ENCODE results near the gene CCL27. TPM values are rescaled to one million over a fixed set of nuclear protein-coding genes. Genes with fewer than 3 reads are reported as not detected.

The CCL27 gene
- 0.14 and 0.59 TPM in 2 replicates for total RNA-seq

DNA sequence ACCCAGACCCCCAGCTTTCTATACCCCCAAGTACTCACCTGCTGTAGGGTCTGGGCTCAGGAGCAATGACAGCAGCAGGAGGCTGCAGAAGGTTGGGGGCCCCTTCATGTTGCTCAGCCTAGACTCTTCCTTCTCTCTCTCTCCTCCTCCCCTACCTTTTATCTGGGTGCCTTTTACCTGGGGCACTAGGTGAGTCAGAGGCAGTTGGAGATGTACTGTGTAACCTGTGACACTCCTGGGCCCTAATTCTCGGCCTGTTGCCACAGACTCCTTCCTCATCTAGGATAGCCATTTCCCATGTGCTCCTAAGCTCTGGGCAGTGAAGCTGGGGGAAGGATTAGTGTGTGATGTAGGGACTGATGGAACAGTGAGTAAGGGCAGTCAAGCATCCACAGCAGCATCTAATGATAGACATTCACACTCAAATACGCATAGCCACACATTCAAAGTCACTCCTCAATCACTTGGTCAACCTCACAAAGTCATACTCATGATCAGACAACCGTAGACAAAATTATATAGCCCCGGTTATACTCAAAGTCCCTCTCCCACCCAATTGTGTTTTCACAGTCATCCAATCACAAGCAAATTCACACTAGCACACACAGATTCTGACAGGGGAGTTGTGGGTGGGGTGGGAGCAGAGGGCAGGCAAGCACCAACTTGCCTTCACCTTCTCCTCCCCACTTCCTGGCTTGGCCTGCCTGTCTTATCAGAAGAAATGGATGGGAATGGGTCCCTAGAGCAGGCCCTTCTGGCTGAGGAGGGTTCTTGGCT lies at the start of gene CCL27:
CCL27 (minus strand) TSS at position 132 of the 777 bp plus-strand sequence; CDS start at position 108, 24 bp downstream.

DNA sequence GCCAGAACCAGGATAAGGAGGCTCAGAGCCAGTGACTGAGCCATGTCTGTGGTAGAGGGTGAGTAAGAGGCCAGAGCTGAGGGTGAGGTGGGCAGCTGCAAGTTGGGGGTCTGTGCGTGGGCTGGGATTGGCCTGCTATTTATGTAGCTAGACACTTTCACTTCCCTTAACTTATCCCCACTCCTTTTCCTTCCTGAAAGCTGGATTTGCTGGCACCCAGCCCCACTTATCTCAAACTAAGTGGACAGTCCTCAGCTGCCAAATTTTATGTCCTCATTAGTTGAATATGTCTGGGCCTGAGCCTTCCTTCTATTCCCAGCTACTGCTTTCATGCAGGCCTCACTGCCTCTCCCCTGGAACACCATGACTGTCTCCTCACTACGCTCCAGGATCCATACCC lies 47.6 kb upstream of the CCL27 start, which contains the start of gene CCL21:
CCL21 (minus strand) TSS at position 114 of the 400 bp plus-strand sequence; CDS start at position 44, 70 bp downstream.

DNA sequence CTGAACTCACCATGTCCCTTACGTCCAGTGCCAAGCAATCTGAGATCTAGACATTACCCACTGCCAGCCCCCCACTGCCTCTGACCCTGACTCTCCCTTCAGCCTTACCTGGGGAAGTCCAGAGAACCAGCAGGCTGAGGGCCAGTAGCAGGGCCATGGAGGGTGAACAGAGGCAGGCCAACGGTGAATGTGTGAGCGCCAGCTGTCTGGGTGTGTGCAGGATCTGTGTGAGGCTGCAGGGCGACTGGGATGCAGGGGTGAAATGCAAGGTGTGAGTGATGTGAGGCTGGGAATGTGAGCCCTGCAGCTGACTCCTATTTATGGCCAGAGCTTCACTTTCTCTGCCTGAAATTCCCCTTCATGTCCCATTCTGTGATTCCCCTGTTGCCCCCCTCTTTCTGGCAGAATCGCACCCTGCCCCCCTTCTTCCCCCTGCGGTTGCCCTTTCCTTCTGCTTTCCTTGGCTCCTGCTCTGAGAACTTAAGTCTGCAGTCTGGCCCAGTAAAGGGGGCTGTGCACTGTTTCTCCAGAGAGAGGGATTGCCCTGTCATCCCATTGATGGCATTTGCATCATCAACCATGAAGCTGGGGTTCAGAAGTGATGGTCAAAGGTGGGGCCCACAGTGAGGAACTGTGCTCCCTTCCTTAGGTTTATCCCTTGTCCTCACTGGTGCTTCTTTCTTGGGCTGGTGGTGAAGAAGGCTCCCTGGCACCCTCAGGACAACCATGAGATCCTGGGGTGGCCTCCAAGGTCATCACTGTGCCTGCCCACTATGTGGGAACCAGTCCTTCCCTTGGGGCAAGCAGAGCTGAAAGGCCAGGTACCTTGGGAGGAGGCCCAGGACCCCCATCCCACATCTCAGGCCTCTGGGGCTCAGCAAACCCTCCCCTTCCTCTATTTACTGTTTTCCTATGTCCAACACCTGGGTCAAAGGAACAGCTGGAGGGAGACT lies 28.8 kb upstream of the CCL27 start, which contains the start of gene CCL19:
CCL19 (minus strand) TSS at position 294 of the 953 bp plus-strand sequence; CDS start at position 157, 137 bp downstream.

GRCh38 chr9:34651876-34652601 lies 10.4 kb downstream of the CCL27 start, which contains the start of gene IL11RA:
TSS of gene IL11RA (plus strand) at chr9:34652185. CDS start at chr9:34655218, 3,033 bp downstream.

DNA sequence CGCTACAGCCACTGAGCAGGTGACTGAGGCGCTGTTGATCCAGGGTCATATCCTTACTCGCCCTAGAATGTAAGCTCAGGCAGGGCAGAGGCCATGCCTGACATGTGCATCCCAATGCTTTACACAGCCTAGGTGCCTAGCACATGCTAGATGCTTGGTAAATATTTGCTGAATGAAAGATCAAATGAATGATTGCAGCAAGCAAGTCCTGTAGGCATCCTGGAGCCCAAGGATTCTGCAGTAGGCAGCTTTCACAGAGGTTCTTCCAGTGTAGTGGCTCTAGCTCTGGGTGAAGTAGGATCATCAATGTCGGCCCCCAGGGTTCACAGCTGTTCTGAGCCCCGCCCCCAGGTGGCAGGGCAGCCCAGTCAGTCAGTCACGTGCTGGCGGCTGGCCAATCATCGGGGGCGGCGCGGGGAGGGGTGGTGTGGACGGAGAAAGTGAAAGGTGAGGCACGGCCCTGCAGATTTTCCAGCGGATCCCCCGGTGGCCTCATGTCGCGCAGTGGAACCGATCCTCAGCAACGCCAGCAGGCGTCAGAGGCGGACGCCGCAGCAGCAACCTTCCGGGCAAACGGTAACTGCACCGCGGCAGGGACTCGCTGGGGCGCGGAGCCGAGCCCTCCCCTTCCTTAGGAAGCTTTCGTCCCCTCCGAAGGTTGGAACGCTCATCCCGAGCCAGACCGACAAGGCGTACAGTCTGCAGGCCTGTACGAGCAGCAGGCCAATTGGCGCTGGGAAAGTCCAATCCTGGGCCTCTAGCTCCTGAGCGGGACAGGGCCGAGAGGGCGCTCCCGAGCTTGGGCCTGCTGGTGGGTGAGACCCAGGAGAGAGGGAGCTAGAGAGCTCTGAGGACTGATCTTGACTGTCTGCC lies 16.0 kb downstream of the CCL27 start, which contains the start of gene GALT:
GALT (plus strand) TSS at position 465 of the 873 bp plus-strand sequence; CDS start at position 495, 30 bp downstream.

DNA sequence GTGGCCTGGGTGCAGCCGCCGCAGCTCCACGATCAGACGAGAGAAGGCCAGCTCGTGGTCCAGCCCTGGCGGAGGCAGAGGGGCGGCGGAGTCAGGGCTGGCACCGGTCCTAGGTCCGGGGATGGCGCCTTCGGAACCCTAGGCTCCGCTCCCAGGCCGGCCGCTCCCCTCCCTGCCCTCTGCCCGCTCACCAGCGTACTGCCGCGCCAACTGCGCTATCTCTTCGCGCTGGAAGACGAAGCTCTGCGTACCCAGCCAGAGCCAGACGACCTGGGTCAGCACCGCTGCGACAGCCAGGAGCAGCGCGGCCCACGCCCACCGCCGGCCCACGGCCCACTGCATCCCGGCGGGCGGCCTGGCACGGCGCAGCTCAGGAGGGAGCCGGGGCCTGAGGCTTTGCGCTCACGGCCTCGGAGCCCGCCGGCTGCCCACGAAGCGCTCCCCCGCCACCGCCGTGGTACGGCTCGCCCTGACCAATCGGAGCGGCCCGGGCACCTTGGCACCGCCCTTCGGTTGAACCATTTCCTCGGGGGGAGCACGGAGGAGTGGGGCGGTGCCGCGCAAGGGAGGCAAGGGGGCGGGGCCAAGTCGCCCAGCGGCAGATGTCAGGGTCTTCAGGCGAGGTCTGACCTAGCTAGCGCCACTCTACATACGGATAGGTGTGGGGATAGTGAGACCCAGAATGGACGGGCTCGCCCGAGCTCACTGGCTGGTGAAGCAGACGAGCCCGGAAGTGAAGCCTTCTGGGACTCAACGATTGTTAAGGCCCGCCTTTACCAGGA lies 24.9 kb downstream of the CCL27 start, which contains the start of gene SIGMAR1:
SIGMAR1 (minus strand) TSS at position 432 of the 782 bp plus-strand sequence; CDS start at position 342, 90 bp downstream.

DNA sequence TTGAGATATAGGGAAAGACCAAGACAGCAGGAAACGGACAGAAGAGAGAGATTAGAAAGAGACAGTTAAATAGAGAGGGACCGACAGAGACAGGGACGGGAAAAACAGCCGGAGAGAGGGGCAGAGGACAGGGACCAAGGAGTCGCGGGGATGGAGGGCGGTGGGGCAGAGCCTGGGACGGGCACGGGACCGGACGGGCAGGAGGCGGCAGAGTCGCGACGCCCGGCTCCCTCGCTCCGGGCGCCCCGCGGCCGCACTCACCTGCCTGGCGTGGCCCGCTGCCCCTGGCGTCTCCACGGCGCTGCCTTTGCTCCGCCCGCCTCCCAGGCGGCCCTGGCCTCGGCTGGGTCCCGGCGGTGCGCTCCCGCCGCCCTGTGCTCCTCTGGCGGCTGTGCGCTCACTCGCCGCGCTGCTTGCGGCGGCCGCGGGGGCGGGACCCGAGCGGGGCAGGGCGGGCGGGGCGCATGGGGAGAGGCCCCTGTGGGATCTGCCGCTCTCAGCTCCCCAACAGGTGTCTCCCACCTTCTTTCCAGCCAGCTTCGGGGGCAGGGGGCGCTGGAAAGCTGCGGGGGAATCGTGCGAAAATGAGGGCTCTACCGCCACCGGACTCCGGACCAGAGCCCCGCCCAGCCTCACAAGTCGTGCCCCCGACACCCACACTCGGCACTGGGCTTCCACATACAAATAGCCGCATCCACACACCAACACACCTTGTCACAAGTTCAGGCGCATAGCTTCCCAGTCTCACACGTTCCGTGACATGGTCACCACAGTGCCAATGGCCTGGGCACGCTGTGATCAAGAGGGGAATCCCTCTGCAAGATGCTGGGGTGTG lies 33.6 kb downstream of the CCL27 start, which contains the start of gene ARID3C:
ARID3C (minus strand) TSS at position 411 of the 835 bp plus-strand sequence. CDS start 1,052 bp downstream, outside the sequence.

GRCh38 chr9:34620061-34620994 lies 42.1 kb downstream of the CCL27 start, which contains the start of gene DCTN3:
TSS of gene DCTN3 (minus strand) at chr9:34620495. CDS start at chr9:34620464, 31 bp downstream.

Other genes with a start within 250 kb of the CCL27 start
- 11.6 and 20.6 TPM in 2 replicates for gene FAM219A, start 204.1 kb downstream of the CCL27 start, total RNA-seq
- not detected in 2 replicates for gene DNAI1, start 203.9 kb downstream of the CCL27 start, total RNA-seq
- not detected in 2 replicates for gene ENHO, start 139.7 kb downstream of the CCL27 start, total RNA-seq
- not detected in 2 replicates for gene CNTFR, start 72.9 kb downstream of the CCL27 start, total RNA-seq
- 13.0 and 19.0 TPM in 2 replicates for gene RPP25L, start 50.6 kb downstream of the CCL27 start, total RNA-seq
- 71.5 and 74.2 TPM in 2 replicates for gene DCTN3, start 42.2 kb downstream of the CCL27 start, total RNA-seq
- gene ARID3C, start 33.6 kb downstream of the CCL27 start, total RNA-seq = 0.18 TPM in 1 of 2 replicates, not detected in the other
- 84.9 and 103 TPM in 2 replicates for gene SIGMAR1, start 24.9 kb downstream of the CCL27 start, total RNA-seq
- 19.7 and 30.9 TPM in 2 replicates for gene GALT, start 16.0 kb downstream of the CCL27 start, total RNA-seq
- 9.0 and 27.0 TPM in 2 replicates for gene IL11RA, start 10.5 kb downstream of the CCL27 start, total RNA-seq
- gene CCL19, start 28.6 kb upstream of the CCL27 start, total RNA-seq = not detected in 2 replicates
- gene CCL21, start 47.5 kb upstream of the CCL27 start, total RNA-seq = not detected in 2 replicates